SK-N-MC (cell line): ENCODE results near the gene KRT71.

ENCODE experiments used
- EZH2 ChIP-seq: fragments of 200-600 bp; sonication (generic); IDR thresholded peaks from one replicate; pipeline ENCODE4 v1.6.1; 2017; ENCODE audit warnings: antibody characterized with exemption
- POLR2AphosphoS5 ChIP-seq: IDR thresholded peaks from 2 replicates; pipeline ENCODE4 v1.6.1; 2012; ENCODE audit warnings: mild to moderate bottlenecking, low read depth, low read length, borderline replicate concordance

DNA sequence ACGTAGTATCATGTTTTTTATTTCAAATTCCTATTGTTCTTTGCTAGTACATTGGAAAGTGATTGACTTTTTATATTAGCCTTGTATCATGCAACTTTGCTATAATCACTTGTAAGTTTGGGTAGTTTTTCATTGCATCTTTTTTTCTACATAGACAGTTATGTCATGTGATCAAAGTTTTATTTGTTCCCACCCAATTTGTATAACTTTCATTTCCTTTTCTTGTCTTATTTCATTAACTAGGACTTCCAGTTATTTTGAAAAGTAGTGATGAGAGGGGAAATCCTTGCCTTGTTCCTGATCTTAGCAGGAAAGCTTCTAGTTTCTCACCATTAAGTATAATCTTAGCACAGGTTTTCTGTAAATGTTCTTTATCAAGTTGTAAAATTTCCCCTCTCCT, 50.1 kb downstream of the KRT71 start:
- TF ChIP-seq EZH2 (no peak), POLR2AphosphoS5 (no peak)
